IgD-negative memory B cell (primary cell): ENCODE results near the gene PLEKHA1. TPM values are rescaled to one million over a fixed set of nuclear protein-coding genes. Genes with fewer than 3 reads are reported as not detected.

Experiments used
- H3K27ac Mint-ChIP-seq, 3 donors: one replicate each; pipeline ENCODE4 v1.8.0; 2020 to 2022; ENCODE audit warnings: mild to moderate bottlenecking in 3 of 3, mixed read lengths in 3 of 3, moderate library complexity in 1 of 3
- H3K27me3 Mint-ChIP-seq: one replicate; pipeline ENCODE4 v1.8.0; 2021; ENCODE audit warnings: mixed read lengths
- H3K36me3 Mint-ChIP-seq: one replicate; pipeline ENCODE4 v1.8.0; 2020; ENCODE audit warnings: mild to moderate bottlenecking, mixed read lengths
- H3K4me1 Mint-ChIP-seq, 3 donors: one replicate each; pipeline ENCODE4 v1.8.0; 2020 to 2022; ENCODE audit warnings: mixed read lengths in 3 of 3, mild to moderate bottlenecking in 1 of 3
- H3K4me3 Mint-ChIP-seq, 4 donors: one replicate each; pipeline ENCODE4 v1.8.0; 2020 to 2022; ENCODE audit warnings: mild to moderate bottlenecking in 4 of 4, mixed read lengths in 4 of 4, moderate library complexity in 3 of 4
- H3K9me3 Mint-ChIP-seq, 3 donors: one replicate each; pipeline ENCODE4 v1.8.0; 2020 to 2021; ENCODE audit warnings: mixed read lengths in 3 of 3, mild to moderate bottlenecking in 1 of 3
- polyA plus RNA-seq: library from polyadenylated mRNA; unstranded; fragments of 300-500 nt; fragmentation: Illumina TruSeq; gene quantifications from one replicate; pipeline ENCODE4 v1.2.3, GENCODE V29; 2021

PLEKHA1 gene
- polyA plus RNA-seq, 1 donor from 2014 or later: 24.0 TPM

DNA sequence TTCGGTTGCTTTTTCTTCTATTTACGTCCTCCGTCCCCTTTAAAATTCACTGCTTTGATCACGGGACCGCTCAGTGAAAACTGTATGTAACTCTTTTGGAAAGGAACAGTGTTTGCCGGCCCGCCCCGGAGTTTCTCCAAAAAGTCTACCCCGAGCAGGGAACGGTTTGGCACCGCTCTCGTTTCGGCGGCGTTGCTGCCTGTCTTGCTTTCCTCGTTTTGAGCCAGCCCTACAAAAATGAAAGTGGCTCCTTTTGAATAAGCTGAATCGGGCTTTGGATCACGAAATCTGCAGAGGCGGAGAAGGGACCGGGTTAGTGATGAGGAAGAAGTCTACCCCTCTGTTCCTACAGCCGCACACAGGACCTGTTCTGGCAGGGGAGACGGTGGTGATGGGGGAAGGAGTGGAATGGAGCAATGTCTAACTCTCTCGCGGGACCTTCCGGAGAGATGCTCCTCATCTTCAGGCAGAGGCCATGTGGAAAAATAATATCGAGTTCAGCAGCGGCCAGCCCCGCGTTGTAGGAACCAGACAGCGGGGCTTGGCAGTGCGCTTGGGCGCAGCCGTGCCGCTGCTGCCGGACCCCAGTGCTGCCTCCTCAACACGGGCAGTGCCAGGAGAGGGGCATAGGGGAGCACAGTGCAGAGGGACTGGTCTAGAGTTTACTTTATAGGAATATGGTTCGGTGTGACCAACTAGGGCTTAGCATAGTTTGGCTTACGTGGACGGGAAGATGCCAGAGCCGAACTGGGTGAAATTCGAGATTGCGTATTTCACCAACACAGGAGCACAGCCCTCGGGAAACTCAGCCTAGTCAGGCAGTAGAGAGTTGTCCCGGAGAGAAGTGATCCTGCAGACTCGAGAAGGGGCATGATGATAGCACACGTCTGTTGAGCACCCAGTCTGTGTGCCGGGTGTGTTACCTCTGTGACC lies 88.3 kb downstream of the PLEKHA1 start:
- peaks cover 0 to 2% (median 0%) of the 10 kb centered on the region in 3 donors for H3K9me3 Mint-ChIP-seq
- peaks cover 42% of the 10 kb centered on the region for H3K27me3 Mint-ChIP-seq
- H3K36me3 Mint-ChIP-seq: no peaks in the 10 kb centered on the region
- peaks cover 0 to 5% (median 0%) of the 10 kb centered on the region in 3 donors for H3K4me1 Mint-ChIP-seq
- peak overlapping the region; percentile 20 to 82 (median 56) for H3K4me3 Mint-ChIP-seq
- H3K27ac Mint-ChIP-seq: no peak overlapping the region

DNA sequence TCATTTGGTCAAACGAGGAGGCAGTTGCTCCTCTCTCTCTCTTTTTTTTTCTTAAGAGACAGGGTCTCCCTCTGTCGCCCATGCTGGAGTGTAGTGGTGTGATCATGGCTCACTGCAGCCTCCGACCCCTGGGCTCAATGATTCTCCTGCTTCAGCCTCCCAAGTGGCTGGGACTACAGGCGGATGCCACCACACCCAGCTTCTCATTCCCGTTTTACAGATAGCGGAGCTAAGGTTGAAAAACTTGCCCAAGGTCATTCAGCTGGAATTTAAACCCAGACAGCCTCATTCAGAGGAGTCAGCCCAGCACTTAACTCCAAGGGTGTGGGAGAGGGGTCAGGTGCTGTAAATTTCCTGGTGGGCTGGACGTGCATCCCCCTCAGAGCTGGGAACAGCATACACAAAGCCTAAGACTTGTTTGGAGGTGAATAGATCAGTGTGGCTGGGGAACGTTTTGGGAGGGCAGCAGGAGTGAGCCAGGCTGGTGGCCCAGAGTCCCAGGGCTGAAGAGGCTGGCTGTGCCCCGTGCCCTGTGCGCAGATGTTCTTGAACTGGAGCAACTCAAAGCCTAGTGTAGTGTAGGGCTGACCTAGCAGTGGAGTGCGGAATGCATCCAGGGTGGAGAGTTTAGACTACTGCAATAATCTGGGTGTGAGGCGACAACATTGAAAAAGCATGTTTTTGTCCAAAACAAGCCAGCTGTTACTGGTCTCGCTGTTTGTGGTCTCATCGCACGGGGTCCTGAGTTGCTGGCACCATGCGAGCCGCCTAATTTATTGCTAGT lies 89.2 kb downstream of the PLEKHA1 start:
- Mint-ChIP-seq H3K27me3 (peaks cover 34% of the 10 kb centered on the region), H3K9me3 (peaks cover 0 to 2% (median 0%) of the 10 kb centered on the region in 3 donors), H3K36me3 (no peaks in the 10 kb centered on the region), H3K4me1 (peaks cover 0 to 5% (median 0%) of the 10 kb centered on the region in 3 donors), H3K4me3 (no peak overlapping the region), H3K27ac (no peak overlapping the region)

DNA sequence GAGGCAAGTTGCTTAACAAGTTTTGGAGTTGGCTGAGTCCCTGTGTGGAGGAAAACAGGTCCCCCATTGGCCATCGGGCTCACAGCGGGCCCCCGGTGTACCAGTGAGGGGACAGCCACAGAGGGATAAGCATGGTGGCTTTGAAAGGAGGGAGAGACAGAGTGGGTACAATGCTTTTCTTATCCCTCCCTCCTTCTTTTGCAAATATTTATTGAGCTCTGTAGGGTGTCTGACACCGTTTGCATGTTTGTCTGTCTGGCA lies 89.7 kb downstream of the PLEKHA1 start:
- Mint-ChIP-seq H3K9me3 (peaks cover 0 to 2% (median 0%) of the 10 kb centered on the region in 3 donors), H3K27ac (no peak overlapping the region)

DNA sequence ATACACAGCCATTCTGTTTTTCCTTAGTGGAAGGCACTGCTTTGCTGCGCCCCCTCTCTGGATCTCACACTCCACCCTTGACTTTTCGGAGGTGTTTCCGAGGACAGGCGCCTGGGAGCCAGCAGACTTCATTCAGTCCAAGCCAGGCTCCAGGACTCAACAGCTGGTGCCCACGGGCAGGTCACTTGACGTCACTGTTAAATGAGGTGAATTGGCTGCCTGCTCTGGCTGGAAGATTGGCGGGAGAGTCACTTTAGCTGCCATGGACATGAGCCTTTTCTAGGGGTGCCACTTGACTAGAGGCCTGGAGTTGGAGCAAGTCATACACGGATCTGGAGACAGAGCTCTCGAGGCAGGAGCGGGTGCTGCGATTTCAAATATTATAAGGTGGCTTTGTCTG lies 90.1 kb downstream of the PLEKHA1 start:
- peaks cover 0 to 5% (median 0%) of the 10 kb centered on the region in 3 donors for H3K4me1 Mint-ChIP-seq
- no peak overlapping the region for H3K27ac Mint-ChIP-seq
- H3K36me3 Mint-ChIP-seq: no peaks in the 10 kb centered on the region
- H3K27me3 Mint-ChIP-seq: peaks cover 29% of the 10 kb centered on the region
- H3K4me3 Mint-ChIP-seq: peak overlapping the region in 1 of 4 donors; percentile 72
- H3K9me3 Mint-ChIP-seq: peaks cover 0 to 2% (median 0%) of the 10 kb centered on the region in 3 donors

More for the DNA sequence above, 89.7 kb downstream of the PLEKHA1 start:
- Mint-ChIP-seq H3K4me1 (peaks cover 0 to 5% (median 0%) of the 10 kb centered on the region in 3 donors), H3K36me3 (no peaks in the 10 kb centered on the region), H3K4me3 (peak overlapping the region in 1 of 4 donors; percentile 72), H3K27me3 (peaks cover 29% of the 10 kb centered on the region)

DNA sequence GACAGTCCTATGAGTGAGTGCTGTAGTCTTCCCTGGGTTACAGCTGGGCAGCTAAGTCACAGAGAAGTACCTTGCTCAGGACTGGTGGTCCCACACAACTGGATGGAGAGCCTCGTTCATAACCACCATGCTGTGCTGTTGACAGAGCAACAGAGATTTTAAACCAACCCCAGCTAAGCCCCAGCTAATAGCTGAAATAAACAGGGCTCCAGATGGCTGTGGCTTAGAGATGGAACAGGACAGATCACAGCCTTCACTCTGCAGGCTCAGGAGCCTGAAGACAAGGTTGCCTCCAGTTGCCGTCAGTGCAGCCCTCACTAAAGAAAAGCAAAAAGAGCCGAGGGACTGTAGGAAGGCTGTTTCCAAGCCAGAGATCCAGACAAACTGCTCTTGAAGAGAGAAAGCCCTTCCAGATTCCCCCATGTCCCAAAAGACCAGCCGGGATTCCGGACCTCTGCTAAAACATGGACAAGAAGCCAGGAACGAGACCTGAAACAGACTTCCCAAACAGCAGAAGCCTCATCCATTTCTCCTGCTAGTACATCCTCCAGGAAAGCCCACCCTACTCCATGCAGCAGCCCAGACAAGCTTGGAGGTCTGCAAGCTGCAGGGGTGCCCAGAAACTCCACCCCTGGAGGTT lies 91.0 kb downstream of the PLEKHA1 start:
- peaks cover 0 to 2% (median 0%) of the 10 kb centered on the region in 3 donors for H3K9me3 Mint-ChIP-seq
- no peak overlapping the region for H3K27ac Mint-ChIP-seq
- peaks cover 0 to 5% (median 0%) of the 10 kb centered on the region in 3 donors for H3K4me1 Mint-ChIP-seq
- H3K27me3 Mint-ChIP-seq: peaks cover 26% of the 10 kb centered on the region
- no peak overlapping the region for H3K4me3 Mint-ChIP-seq
- no peaks in the 10 kb centered on the region for H3K36me3 Mint-ChIP-seq

DNA sequence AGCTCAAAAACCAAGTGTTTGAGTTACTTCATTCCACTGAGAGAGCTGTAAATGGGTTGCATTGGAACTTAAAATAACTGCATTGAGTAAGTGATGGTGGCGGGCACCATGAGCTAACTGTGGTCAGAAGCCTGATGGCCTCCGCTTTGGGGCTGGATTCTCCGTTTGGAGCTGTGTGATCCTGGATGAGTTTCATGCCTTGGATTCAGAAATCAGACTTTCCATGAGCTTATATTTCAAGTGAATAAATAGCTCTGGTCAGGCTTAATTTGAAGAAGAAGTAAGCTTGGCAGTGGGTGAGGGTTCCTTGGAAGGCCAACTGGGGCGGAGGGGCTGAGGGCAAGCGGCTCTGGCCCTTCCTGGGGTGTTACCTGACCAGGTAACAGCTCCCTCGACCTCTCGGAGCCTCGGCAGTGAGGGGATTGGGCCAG lies 92.5 kb downstream of the PLEKHA1 start:
- Mint-ChIP-seq H3K4me3 (no peak overlapping the region), H3K9me3 (peaks cover 0 to 2% (median 0%) of the 10 kb centered on the region in 3 donors), H3K27me3 (peaks cover 27% of the 10 kb centered on the region), H3K27ac (no peak overlapping the region), H3K36me3 (no peaks in the 10 kb centered on the region), H3K4me1 (peaks cover 0 to 5% (median 0%) of the 10 kb centered on the region in 3 donors)

DNA sequence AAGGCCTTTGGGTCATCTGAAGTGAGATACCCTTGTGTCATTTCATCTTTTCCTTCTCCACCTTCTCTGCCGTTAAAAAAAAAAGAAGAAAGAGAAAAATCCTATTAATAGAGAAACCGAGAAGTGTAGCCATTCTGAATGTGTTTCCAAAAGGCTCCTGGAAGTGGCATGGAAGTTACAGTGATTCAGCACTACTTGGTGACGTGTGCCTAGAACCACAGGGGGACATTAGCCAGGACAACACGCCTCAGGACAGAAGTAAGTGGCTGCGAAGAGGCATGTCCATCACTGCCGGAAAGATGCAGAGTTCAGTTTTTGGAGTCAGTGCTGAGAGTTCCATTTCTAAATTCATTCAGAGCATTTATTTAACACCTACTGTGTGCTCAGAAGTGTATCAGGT lies 93.2 kb downstream of the PLEKHA1 start:
- H3K9me3 Mint-ChIP-seq: peaks cover 0 to 2% (median 0%) of the 10 kb centered on the region in 3 donors
- no peak overlapping the region for H3K27ac Mint-ChIP-seq
- peaks cover 0 to 1% (median 0%) of the 10 kb centered on the region in 3 donors for H3K4me1 Mint-ChIP-seq
- no peaks in the 10 kb centered on the region for H3K36me3 Mint-ChIP-seq
- H3K27me3 Mint-ChIP-seq: peaks cover 24% of the 10 kb centered on the region
- H3K4me3 Mint-ChIP-seq: no peak overlapping the region

DNA sequence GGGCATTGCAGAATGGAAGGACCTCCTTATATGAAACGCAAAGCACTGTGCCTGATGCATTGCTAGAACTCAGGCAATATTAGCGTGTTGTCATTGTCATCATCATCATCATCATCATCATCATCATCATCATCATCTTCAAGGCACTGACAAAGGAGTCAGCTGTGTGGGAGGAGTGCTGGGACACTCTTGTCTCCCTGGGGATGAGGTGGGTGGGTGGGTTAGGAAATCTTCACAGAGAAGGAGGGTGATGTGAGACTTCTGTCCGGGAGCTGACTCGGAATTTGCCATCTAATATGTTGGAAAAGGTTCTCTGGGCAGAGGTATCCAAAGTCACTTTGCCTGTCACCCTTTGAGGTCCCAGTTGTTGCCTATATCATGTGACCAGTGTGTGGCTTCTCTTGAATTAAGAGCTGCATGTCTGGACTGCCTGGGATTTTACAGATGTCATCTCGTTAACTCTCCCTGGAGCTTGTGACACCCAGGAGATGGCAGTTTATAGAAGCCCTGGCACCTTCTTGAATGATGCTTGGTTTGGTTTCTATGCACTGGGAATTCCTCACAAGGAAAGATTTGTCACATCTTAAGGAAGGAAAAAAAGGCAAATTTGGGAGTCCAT lies 93.9 kb downstream of the PLEKHA1 start:
- Mint-ChIP-seq H3K4me1 (no peaks in the 10 kb centered on the region), H3K27ac (no peak overlapping the region), H3K4me3 (no peak overlapping the region), H3K36me3 (no peaks in the 10 kb centered on the region), H3K27me3 (peaks cover 17% of the 10 kb centered on the region), H3K9me3 (peaks cover 0 to 1% (median 0%) of the 10 kb centered on the region in 3 donors)

DNA sequence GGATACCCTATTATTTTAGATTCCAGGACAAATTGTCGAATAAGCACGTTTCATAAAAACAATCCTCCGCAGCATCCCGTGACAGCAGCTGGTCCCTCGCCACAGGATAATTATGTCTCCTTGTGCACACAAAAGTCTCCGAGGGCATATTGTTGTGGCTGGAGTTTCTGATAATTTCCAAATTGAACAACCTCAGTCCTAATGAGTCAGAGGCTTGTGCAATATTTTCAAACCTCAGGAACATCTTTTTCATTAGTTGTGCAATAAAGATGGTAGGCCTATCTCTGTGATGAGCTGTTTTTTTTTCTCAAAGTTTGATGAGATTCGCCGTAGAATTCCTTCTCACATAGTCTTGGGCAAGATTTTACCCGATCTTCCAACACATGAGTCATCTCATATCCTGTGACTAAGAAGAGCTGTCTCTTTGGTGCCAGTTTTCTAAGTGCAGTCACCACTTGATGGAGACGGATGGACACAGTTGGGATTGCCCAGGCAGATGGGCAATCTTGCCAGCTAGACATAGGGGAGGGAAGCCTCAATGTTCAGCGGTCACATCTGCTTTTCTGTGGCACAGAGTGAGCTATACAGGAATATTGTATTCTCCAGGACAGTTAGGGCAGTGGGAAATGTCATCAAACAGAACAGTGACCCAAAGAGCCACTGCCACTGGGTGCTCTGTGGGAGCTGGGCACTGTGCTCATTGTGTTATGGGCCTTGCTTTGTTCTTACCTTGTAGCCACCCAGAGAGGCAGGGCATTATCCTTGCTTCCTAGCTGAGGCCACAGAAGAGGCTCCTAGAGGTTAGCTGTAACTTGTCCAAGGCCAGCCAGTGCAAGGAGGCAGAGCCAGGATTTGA lies 94.6 kb downstream of the PLEKHA1 start:
- Mint-ChIP-seq H3K9me3 (no peaks in the 10 kb centered on the region), H3K4me1 (no peaks in the 10 kb centered on the region), H3K27me3 (peaks cover 16% of the 10 kb centered on the region), H3K36me3 (no peaks in the 10 kb centered on the region), H3K4me3 (no peak overlapping the region), H3K27ac (no peak overlapping the region)

DNA sequence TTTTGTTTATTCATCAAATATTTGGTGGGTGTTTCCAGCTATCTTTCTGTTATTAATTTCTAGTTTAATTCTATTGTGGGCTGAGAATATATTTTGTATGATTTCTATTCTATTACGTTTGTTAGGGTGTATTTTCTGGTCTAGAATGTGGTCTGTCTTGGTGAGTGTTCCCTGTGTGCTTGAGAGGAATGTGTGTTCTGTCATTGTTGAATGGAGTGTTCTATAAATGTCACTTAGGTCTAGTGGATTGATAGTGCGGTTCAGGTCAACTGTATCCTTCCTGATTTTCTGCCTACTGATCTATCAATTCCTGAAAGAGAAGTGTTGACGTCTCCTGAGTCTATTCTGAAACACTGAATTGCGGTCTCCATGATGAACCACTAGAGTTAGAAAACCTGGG lies 95.3 kb downstream of the PLEKHA1 start:
- peaks cover 0 to 2% (median 0%) of the 10 kb centered on the region in 3 donors for H3K4me1 Mint-ChIP-seq
- no peaks in the 10 kb centered on the region for H3K9me3 Mint-ChIP-seq
- H3K36me3 Mint-ChIP-seq: no peaks in the 10 kb centered on the region
- H3K27me3 Mint-ChIP-seq: peaks cover 19% of the 10 kb centered on the region
- H3K4me3 Mint-ChIP-seq: no peak overlapping the region
- H3K27ac Mint-ChIP-seq: no peak overlapping the region

DNA sequence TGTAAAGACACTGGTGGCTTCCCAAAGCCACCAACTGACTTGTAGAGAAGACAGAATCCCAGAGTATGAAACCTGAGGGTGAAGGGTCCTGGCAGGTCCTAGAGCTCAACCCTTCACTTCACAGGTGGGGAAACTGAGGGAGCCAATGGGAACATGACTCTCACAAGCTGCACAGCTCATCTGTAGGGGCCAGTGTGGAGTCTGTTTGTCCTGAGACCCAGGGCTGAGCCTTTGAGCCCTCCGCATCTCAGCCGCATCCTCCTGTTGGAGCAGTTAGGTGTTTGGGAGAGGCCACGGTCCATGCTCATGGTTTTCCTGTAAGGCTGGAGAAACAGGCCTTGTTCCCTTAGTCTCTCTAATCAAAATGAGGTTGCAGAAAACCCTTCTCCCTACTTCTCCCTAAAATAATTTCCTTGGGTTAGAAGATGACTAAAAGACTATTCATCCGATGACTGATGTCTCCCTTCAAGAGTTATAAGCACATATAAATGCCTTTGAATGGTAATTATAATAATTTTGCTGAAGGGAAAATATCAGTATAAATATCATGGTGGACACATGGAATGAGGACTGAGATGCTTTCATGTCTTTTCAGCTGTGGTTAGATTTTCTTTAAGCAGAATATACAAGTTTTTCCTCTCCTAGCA lies 97.1 kb downstream of the PLEKHA1 start:
- Mint-ChIP-seq H3K27ac (no peak overlapping the region), H3K9me3 (no peaks in the 10 kb centered on the region), H3K36me3 (no peaks in the 10 kb centered on the region), H3K27me3 (peaks cover 25% of the 10 kb centered on the region), H3K4me3 (no peak overlapping the region), H3K4me1 (peaks cover 0 to 2% (median 0%) of the 10 kb centered on the region in 3 donors)

DNA sequence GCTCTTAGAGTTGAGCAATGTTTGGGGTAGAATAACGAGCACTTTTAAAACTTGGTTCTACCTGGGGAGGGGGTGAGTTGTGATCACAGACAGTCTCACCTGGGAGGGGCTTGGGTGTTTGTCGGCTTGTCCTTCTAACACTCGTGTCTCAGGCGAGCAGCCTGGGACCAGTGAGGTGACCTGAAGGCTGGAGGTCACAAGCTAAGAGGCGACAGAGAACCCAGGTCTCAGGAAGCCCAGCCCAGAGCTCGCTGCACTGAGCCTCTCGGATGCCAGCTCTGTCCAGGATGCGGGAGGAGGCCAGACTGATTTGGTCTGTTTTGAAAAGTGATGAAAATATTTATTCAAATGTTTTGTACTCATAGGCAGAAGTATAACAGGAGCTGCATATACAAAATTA lies 98.6 kb downstream of the PLEKHA1 start:
- Mint-ChIP-seq H3K4me3 (no peak overlapping the region), H3K36me3 (no peaks in the 10 kb centered on the region), H3K27ac (no peak overlapping the region), H3K9me3 (no peaks in the 10 kb centered on the region), H3K4me1 (peaks cover 0 to 2% (median 0%) of the 10 kb centered on the region in 3 donors), H3K27me3 (peaks cover 23% of the 10 kb centered on the region)

DNA sequence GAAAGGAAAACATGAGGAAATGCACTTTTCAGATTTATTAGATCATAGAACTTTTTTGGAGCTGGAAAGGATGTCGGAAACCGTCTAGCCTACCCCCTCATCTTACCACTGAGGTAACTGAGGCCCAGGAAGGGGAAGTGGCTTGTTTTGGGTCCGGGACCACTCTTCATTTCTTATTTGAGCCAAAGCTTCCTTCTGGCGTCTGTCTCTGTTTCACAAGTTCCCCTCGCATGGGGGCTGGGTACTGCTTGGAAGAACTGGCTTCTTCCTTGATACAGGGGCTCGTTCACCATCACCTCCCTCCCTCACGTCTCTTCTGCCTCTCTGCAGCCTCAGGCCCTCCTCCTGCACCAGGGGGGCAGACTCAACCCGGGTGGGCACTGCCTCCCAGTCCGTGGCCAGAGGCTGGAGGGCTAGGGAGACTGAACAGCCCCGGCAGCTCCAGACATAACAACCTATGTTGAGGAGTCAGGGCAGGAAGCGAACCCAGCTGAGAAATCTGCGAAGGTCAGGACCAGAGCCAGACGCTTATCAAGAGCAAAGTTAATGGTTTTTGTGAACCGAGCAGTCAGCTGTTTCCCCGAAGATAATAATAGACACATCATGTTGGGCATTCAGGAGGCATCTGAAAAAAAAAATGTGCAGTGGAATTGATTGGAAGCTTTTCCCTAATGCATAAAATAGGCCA lies 99.8 kb downstream of the PLEKHA1 start:
- peak overlapping the region in 1 of 4 donors; percentile 79 for H3K4me3 Mint-ChIP-seq
- peaks cover 23% of the 10 kb centered on the region for H3K27me3 Mint-ChIP-seq
- H3K27ac Mint-ChIP-seq: no peak overlapping the region
- H3K36me3 Mint-ChIP-seq: no peaks in the 10 kb centered on the region
- H3K4me1 Mint-ChIP-seq: peaks cover 0 to 2% (median 0%) of the 10 kb centered on the region in 3 donors
- no peaks in the 10 kb centered on the region for H3K9me3 Mint-ChIP-seq
